ENCODE results near the gene CLDND2.

DNA sequence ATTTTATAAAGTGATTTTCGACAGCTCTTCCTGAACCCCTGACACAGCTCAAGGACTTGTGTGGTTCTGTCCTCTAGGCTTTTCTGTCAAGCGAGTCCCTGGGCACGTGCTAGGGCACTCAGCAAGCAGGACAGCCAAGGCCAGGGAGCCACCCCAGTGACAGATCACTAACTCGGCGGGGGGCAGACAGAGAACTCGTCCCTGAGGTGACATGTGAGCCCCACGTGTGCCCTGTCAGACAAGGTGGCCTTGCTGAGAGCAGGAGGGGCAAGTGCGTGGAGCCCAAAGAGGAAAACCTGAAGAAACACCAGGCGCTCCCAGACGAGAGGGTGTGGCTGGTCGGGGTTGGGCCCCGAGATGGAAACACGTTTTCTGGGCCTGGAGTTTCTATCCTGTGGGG, 7.6 kb downstream of the CLDND2 start:
- no peak for TF ChIP-seq RXRA (IDR thresholded peaks at IDR 0.05)
- TF ChIP-seq, protein P1, sequence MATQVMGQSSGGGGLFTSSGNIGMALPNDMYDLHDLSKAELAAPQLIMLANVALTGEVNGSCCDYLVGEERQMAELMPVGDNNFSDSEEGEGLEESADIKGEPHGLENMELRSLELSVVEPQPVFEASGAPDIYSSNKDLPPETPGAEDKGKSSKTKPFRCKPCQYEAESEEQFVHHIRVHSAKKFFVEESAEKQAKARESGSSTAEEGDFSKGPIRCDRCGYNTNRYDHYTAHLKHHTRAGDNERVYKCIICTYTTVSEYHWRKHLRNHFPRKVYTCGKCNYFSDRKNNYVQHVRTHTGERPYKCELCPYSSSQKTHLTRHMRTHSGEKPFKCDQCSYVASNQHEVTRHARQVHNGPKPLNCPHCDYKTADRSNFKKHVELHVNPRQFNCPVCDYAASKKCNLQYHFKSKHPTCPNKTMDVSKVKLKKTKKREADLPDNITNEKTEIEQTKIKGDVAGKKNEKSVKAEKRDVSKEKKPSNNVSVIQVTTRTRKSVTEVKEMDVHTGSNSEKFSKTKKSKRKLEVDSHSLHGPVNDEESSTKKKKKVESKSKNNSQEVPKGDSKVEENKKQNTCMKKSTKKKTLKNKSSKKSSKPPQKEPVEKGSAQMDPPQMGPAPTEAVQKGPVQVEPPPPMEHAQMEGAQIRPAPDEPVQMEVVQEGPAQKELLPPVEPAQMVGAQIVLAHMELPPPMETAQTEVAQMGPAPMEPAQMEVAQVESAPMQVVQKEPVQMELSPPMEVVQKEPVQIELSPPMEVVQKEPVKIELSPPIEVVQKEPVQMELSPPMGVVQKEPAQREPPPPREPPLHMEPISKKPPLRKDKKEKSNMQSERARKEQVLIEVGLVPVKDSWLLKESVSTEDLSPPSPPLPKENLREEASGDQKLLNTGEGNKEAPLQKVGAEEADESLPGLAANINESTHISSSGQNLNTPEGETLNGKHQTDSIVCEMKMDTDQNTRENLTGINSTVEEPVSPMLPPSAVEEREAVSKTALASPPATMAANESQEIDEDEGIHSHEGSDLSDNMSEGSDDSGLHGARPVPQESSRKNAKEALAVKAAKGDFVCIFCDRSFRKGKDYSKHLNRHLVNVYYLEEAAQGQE (IDR thresholded peaks at IDR 0.05): no peak
- no peak for TF ChIP-seq CTCF (IDR thresholded peaks at IDR 0.05; ENCODE audit: low read depth, low read length, missing input control)
- no peak for TF ChIP-seq FOXA1 (IDR thresholded peaks at IDR 0.05)
- no peak for TF ChIP-seq FOXA2 (IDR thresholded peaks at IDR 0.05)
